HG03039 (cell line): ENCODE measurements around the gene VPS13C.

ENCODE experiments used
- ATAC-seq: cut with Tn5 transposase; IDR thresholded peaks from one replicate; pipeline ENCODE4 v1.9.1; 2021; ENCODE audit warnings: mild to moderate bottlenecking, moderate library complexity; ENCODE audit not compliant: unreplicated experiment

The VPS13C gene

GRCh38 chr15:61827131-61827530 lies 233.1 kb downstream of the VPS13C start:
- no peak for ATAC-seq

GRCh38 chr15:61824291-61824690 lies 236.0 kb downstream of the VPS13C start:
- no peak for ATAC-seq

GRCh38 chr15:61822511-61822910 lies 237.7 kb downstream of the VPS13C start:
- ATAC-seq = no peak

DNA sequence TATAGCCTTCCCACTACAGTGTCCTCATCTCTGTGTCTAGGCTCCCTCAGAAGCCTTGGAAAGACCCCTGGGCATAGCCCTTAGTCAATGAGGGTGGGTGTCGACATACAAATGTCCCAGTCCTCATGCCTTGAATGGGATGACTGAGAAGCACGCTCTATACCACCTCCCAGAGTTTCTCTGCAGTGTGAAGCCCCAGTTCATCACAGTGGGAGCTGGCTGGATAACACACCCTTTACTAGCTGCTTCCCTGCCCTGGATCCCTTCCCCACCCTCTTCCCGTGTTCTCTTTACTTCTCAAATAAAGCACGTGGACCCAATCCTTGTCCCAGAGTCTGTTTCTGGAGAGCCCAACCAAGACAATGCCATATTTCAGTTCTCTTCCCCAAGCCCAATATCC lies 239.3 kb downstream of the VPS13C start:
- ATAC-seq = no peak

DNA sequence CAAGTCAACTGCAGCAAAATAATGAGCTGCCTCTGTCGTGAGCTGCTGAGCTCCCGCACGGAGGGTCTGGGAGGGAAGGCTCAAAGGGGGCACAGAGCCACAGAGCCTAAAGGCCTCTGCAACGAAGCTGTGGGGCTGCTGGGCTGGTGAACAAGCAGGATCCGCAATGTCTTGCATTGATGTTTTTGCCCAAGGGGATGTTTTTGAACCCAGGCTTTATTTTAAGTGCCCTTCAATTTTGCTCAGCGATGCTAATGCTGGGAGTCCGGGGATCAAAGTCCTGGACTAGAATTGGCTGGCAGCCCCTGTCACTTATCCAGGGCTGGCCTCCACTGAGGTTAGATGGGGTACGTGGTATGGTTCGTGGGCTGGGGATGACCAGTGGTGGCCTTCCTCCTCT lies 240.0 kb downstream of the VPS13C start:
- no peak for ATAC-seq

DNA sequence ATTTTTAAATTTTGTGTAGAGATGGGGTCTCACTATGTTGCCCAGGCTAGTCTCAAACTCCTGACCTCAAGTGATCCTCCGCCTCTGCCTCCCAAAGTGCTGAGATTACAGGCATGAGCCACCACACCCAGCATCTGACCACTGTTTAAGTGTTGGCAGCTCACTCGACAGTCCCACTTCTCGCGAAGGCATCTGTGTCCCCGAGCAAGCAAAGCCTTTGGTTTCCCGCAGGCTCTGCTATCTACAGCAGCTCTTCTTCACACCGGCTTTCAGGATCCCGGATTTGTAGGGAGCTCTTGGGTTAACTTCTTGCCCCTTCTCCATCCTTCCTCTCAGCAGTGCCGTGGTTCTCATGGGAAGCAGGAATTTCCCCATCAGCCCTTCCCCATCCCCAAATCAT lies 240.9 kb downstream of the VPS13C start:
- ATAC-seq = no peak

GRCh38 chr15:61818801-61819200 lies 241.4 kb downstream of the VPS13C start:
- ATAC-seq = no peak

DNA sequence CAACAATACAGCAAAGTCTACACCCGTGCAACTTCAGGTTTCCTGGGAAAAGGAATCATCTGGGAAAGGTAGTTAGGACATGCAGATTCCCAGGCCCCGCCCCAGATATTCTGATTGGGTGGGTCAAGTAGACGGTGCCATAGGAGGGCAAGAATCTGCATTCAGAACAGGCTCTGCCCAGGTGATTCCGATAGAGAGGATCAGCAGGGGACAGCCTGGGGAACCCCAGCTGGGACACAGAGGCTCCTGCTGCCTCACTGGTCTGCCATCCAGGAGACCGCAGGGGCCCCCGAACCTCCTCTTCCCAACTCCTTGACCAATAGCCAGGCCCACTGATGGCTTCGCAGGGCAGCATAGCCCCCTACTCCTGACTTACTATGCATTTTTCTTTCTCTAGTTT lies 243.4 kb downstream of the VPS13C start:
- no peak for ATAC-seq

GRCh38 chr15:61815356-61816083 lies 244.7 kb downstream of the VPS13C start:
- no peak for ATAC-seq

- ATAC-seq = no peak
Observed at GRCh38 chr15:61812476-61812875, 247.8 kb downstream of the VPS13C start.

DNA sequence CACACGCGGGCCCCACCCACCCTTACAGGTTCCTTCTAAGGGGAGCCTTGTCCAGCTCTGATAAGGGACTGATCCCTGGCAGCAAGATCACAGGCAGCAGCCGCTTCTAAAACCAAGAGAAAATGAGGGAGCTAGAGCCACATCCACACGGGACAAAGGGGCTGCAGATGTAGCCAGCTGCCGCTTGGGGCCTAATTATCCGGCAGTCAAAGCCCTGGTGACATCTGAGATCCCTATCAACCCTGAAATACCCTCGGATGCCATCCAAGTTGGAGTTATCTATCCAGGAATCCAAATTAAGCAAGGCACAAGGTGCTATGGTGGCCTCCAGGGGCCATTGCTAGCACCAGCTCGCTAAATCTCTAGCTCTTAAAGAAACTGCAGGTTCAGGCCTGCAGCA lies 248.3 kb downstream of the VPS13C start:
- ATAC-seq = no peak

GRCh38 chr15:61809216-61809615 lies 251.0 kb downstream of the VPS13C start:
- no peak for ATAC-seq

GRCh38 chr15:61807281-61807929 lies 252.8 kb downstream of the VPS13C start:
- no peak for ATAC-seq
